H9 (cell line): ENCODE results near the gene UBN1. TPM values are rescaled to one million over a fixed set of nuclear protein-coding genes. Genes with fewer than 3 reads are reported as not detected.

Source experiments
- DNase-seq: peaks from one replicate; pipeline ENCODE4 v3.0.0-alpha.2; 2017
- H2AFZ ChIP-seq: one replicate; pipeline ENCODE4 v1.6.1; 2013; ENCODE audit warnings: mild to moderate bottlenecking, low read length, control low read depth, moderate library complexity
- H2AK5ac ChIP-seq: 2 replicates; pipeline ENCODE4 v1.6.1; 2013; ENCODE audit warnings: low read length, control low read depth, mixed read lengths; ENCODE audit not compliant: insufficient read length
- H2BK120ac ChIP-seq: one replicate; pipeline ENCODE4 v1.6.1; 2013; ENCODE audit warnings: low read depth, mild to moderate bottlenecking, low read length, control low read depth, inconsistent platforms; ENCODE audit not compliant: poor library complexity, severe bottlenecking
- H2BK12ac ChIP-seq: 2 replicates; pipeline ENCODE4 v1.6.1; 2013; ENCODE audit warnings: low read length, control low read depth, mixed read lengths, low read depth; ENCODE audit not compliant: insufficient read length
- H2BK15ac ChIP-seq: 2 replicates; pipeline ENCODE4 v1.6.1; 2013; ENCODE audit warnings: low read depth, low read length, control low read depth
- H2BK20ac ChIP-seq: one replicate; pipeline ENCODE4 v1.6.1; 2013; ENCODE audit warnings: low read depth, mild to moderate bottlenecking, low read length, control low read depth, inconsistent platforms; ENCODE audit not compliant: poor library complexity, severe bottlenecking
- H2BK5ac ChIP-seq: 2 replicates; pipeline ENCODE4 v1.6.1; 2013; ENCODE audit warnings: low read length, control low read depth, mixed read lengths; ENCODE audit not compliant: insufficient read length
- H3K14ac ChIP-seq: 2 replicates; pipeline ENCODE4 v1.6.1; 2013; ENCODE audit warnings: low read length, control low read depth; ENCODE audit not compliant: insufficient read depth
- H3K18ac ChIP-seq: 2 replicates; pipeline ENCODE4 v1.6.1; 2013; ENCODE audit warnings: low read depth, mild to moderate bottlenecking, mixed read lengths, low read length, control low read depth; ENCODE audit not compliant: insufficient read length
- H3K23ac ChIP-seq: 2 replicates; pipeline ENCODE4 v1.6.1; 2013; ENCODE audit warnings: low read length, control low read depth, mixed read lengths, low read depth; ENCODE audit not compliant: insufficient read length
- H3K23me2 ChIP-seq: 2 replicates; pipeline ENCODE4 v1.6.1; 2013; ENCODE audit warnings: low read depth, mild to moderate bottlenecking, mixed read lengths, low read length, control low read depth; ENCODE audit not compliant: insufficient read length, poor library complexity, severe bottlenecking
- H3K27ac ChIP-seq: 2 replicates; pipeline ENCODE4 v1.5.1; 2013; ENCODE audit warnings: low read length, control low read depth, mixed read lengths, low read depth; ENCODE audit not compliant: insufficient read length
- H3K27me3 ChIP-seq: 2 replicates; pipeline ENCODE4 v1.6.1; 2013; ENCODE audit warnings: low read length, control low read depth, inconsistent platforms; ENCODE audit not compliant: insufficient read depth
- H3K4ac ChIP-seq: 2 replicates; pipeline ENCODE4 v1.6.1; 2013; ENCODE audit warnings: low read depth, mild to moderate bottlenecking, control low read depth, inconsistent platforms, low read length, moderate library complexity
- H3K4me1 ChIP-seq: 2 replicates; pipeline ENCODE4 v1.6.1; 2013; ENCODE audit warnings: low read length, control low read depth, inconsistent platforms; ENCODE audit not compliant: insufficient read depth
- H3K4me2 ChIP-seq: 2 replicates; pipeline ENCODE4 v1.6.1; 2013; ENCODE audit warnings: low read length, control low read depth, mixed read lengths; ENCODE audit not compliant: insufficient read length, insufficient read depth
- H3K56ac ChIP-seq: 2 replicates; pipeline ENCODE4 v1.6.1; 2013; ENCODE audit warnings: low read depth, mild to moderate bottlenecking, mixed read lengths, low read length, control low read depth; ENCODE audit not compliant: insufficient read length
- H3K79me1 ChIP-seq: 2 replicates; pipeline ENCODE4 v1.6.1; 2013; ENCODE audit warnings: low read depth, mild to moderate bottlenecking, moderate library complexity, low read length, control low read depth, inconsistent platforms; ENCODE audit not compliant: insufficient read depth, poor library complexity, severe bottlenecking
- H3K79me2 ChIP-seq: 2 replicates; pipeline ENCODE4 v1.6.1; 2013; ENCODE audit warnings: low read length, control low read depth, inconsistent platforms; ENCODE audit not compliant: insufficient read depth
- H3K9ac ChIP-seq: 2 replicates; pipeline ENCODE4 v1.6.1; 2013; ENCODE audit warnings: low read length, control low read depth, mixed read lengths; ENCODE audit not compliant: insufficient read length; ENCODE audit errors: extremely low read depth
- H3K9me3 ChIP-seq: one replicate; pipeline ENCODE4 v1.6.1; 2013; ENCODE audit warnings: low read depth, low read length, inconsistent platforms; ENCODE audit not compliant: control insufficient read depth
- H3T11ph ChIP-seq: one replicate; pipeline ENCODE4 v1.6.1; 2013; ENCODE audit warnings: mild to moderate bottlenecking, low read length, control low read depth, inconsistent platforms
- H4K20me1 ChIP-seq: one replicate; pipeline ENCODE4 v1.6.1; 2013; ENCODE audit not compliant: control insufficient read depth, insufficient read length, insufficient read depth
- H4K5ac ChIP-seq: 2 replicates; pipeline ENCODE4 v1.6.1; 2013; ENCODE audit warnings: low read depth, mild to moderate bottlenecking, mixed read lengths, low read length, control low read depth; ENCODE audit not compliant: insufficient read length
- H4K8ac ChIP-seq: replicated peaks from 2 replicates; pipeline ENCODE4 v1.6.1; 2013; ENCODE audit warnings: low read length, control low read depth, mixed read lengths, low read depth; ENCODE audit not compliant: insufficient read length
- H4K91ac ChIP-seq: 2 replicates; pipeline ENCODE4 v1.6.1; 2013; ENCODE audit warnings: low read depth, mild to moderate bottlenecking, moderate library complexity, mixed read lengths, low read length, control low read depth; ENCODE audit not compliant: insufficient read length
- H3K27ac Mint-ChIP-seq, 3 experiments: 2 replicates in 2 of 3; 3 replicates in 1 of 3; pipeline ENCODE4 v1.8.0; 2020 to 2021; ENCODE audit warnings: mixed read lengths in 3 of 3, mild to moderate bottlenecking in 1 of 3, moderate library complexity in 1 of 3
- H3K27me3 Mint-ChIP-seq: 2 replicates; pipeline ENCODE4 v1.8.0; 2021; ENCODE audit warnings: low read depth, mild to moderate bottlenecking, moderate library complexity, mixed read lengths
- H3K36me3 Mint-ChIP-seq, 3 experiments: 2 replicates in 2 of 3; 3 replicates in 1 of 3; pipeline ENCODE4 v1.8.0; 2020 to 2021; ENCODE audit warnings: low read depth in 3 of 3, mixed read lengths in 3 of 3; ENCODE audit not compliant: insufficient read depth in 1 of 3
- H3K4me1 Mint-ChIP-seq, 2 experiments: 2 replicates each; pipeline ENCODE4 v1.8.0; 2020; ENCODE audit warnings: mixed read lengths in 2 of 2
- H3K4me3 Mint-ChIP-seq, 2 experiments: 2 replicates in 1 of 2; 3 replicates in 1 of 2; pipeline ENCODE4 v1.8.0; 2020 to 2021; ENCODE audit warnings: mild to moderate bottlenecking in 2 of 2, mixed read lengths in 2 of 2, moderate library complexity in 1 of 2
- H3K9me3 Mint-ChIP-seq, 2 experiments: 2 replicates in 1 of 2; 3 replicates in 1 of 2; pipeline ENCODE4 v1.8.0; 2020; ENCODE audit warnings: mild to moderate bottlenecking in 2 of 2, mixed read lengths in 2 of 2, moderate library complexity in 1 of 2
- CTCF ChIP-seq: fragments of 200-600 bp; sonication (generic); conservative IDR thresholded peaks from 3 replicates; pipeline ENCODE4 v1.8.0; 2021; ENCODE audit warnings: antibody characterized with exemption, mild to moderate bottlenecking
- WGBS: extraction: QIAGEN DNeasy Blood & Tissue Kit; methylation state at CpG from one replicate; pipeline ENCODE4 v1.1.7; 2013; ENCODE audit warnings: missing lambda C conversion rate, low lambda C conversion rate, mixed read lengths; ENCODE audit not compliant: insufficient read length; ENCODE audit errors: extremely low coverage; 5-methylcytosine and 5-hydroxymethylcytosine counted together
- total RNA-seq: library from RNA; stranded (reverse); gene quantifications from 2 replicates; pipeline ENCODE4 v1.2.1, GENCODE V29; 2021

The UBN1 gene
- total RNA-seq, 1 experiment from 2014 or later = 55.2 TPM

GRCh38 chr16:4877380-4877685, 30.1 kb downstream of the UBN1 start:
- TF ChIP-seq CTCF = no peak
- H2BK20ac ChIP-seq = no peak overlapping the region
- H2AFZ ChIP-seq = no peak overlapping the region
- no peak overlapping the region for H2AK5ac ChIP-seq
- H3K4ac ChIP-seq = no peak overlapping the region
- no peak overlapping the region for H2BK5ac ChIP-seq
- H3K9ac ChIP-seq = no peak overlapping the region
- no CpG with 5 or more reads among the region's 14 CpGs for WGBS
- no peak overlapping the region for H4K8ac ChIP-seq
- Mint-ChIP-seq H3K36me3 (peaks cover 41 to 95% (median 83%) of the 10 kb centered on the region in 3 experiments), H3K9me3 (no peaks in the 10 kb centered on the region), H3K4me3 (no peak overlapping the region), H3K27me3 (no peaks in the 10 kb centered on the region), H3K4me1 (no peaks in the 10 kb centered on the region), H3K27ac (peak overlapping the region in 1 of 3 experiments; percentile 49; a peak in 1 of 7 replicates)
- H2BK15ac ChIP-seq = no peak overlapping the region
- H3K4me1 ChIP-seq = no peaks in the 10 kb centered on the region
- no peak overlapping the region for H2BK12ac ChIP-seq
- no peak overlapping the region for H3K14ac ChIP-seq
- no peaks in the 10 kb centered on the region for H3K9me3 ChIP-seq
- no peak overlapping the region for H3K23ac ChIP-seq
- H4K20me1 ChIP-seq = peaks cover 2% of the 10 kb centered on the region
- no peak for DNase-seq
- no peak overlapping the region for H3K56ac ChIP-seq
- H4K91ac ChIP-seq = no peak overlapping the region
- no peaks in the 10 kb centered on the region for H3K23me2 ChIP-seq
- no peak overlapping the region for H2BK120ac ChIP-seq
- H3K18ac ChIP-seq = no peak overlapping the region
- H3K27ac ChIP-seq = no peak overlapping the region
- H4K5ac ChIP-seq = no peak overlapping the region
- H3T11ph ChIP-seq = no peak overlapping the region
- H3K27me3 ChIP-seq = no peaks in the 10 kb centered on the region
- no peak overlapping the region for H3K4me2 ChIP-seq
- H3K79me1 ChIP-seq = no peaks in the 10 kb centered on the region
- H3K79me2 ChIP-seq = no peaks in the 10 kb centered on the region
